ENCODE measurements around the gene FAM131A. TPM values are rescaled to one million over a fixed set of nuclear protein-coding genes. Genes with fewer than 3 reads are reported as not detected.

Gene FAM131A
- total RNA-seq, 6 experiments from 2014 or later = 2.4 to 6.5 (median 3.1) TPM

- H3K4me1 ChIP-seq = peaks cover 0 to 7% (median 2%) of the 10 kb centered on the region in 4 donors
- no peak overlapping the region for H3K27ac ChIP-seq
- no peaks in the 10 kb centered on the region for H3K27me3 ChIP-seq
- intact Hi-C loops (cut with DNase I) = no loop called here
- DNase-seq = no peak
- ATAC-seq = no peak
- H3K36me3 ChIP-seq = no peaks in the 10 kb centered on the region
- TF ChIP-seq, protein P1, sequence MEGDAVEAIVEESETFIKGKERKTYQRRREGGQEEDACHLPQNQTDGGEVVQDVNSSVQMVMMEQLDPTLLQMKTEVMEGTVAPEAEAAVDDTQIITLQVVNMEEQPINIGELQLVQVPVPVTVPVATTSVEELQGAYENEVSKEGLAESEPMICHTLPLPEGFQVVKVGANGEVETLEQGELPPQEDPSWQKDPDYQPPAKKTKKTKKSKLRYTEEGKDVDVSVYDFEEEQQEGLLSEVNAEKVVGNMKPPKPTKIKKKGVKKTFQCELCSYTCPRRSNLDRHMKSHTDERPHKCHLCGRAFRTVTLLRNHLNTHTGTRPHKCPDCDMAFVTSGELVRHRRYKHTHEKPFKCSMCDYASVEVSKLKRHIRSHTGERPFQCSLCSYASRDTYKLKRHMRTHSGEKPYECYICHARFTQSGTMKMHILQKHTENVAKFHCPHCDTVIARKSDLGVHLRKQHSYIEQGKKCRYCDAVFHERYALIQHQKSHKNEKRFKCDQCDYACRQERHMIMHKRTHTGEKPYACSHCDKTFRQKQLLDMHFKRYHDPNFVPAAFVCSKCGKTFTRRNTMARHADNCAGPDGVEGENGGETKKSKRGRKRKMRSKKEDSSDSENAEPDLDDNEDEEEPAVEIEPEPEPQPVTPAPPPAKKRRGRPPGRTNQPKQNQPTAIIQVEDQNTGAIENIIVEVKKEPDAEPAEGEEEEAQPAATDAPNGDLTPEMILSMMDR (IDR thresholded peaks at IDR 0.05) = no peak
- TF ChIP-seq POLR2A (IDR thresholded peaks at IDR 0.05) = no peak
- H3K9me3 ChIP-seq = no peaks in the 10 kb centered on the region
- no peak overlapping the region for H3K4me3 ChIP-seq
- WGBS (ENCODE audit: insufficient coverage, low coverage, low lambda C conversion rate, missing lambda C conversion rate) = 82% methylated on average over 6 of the region's 20 CpGs
Measured at GRCh38 chr3:184346480-184347190, 9.2 kb downstream of the FAM131A start.

DNA sequence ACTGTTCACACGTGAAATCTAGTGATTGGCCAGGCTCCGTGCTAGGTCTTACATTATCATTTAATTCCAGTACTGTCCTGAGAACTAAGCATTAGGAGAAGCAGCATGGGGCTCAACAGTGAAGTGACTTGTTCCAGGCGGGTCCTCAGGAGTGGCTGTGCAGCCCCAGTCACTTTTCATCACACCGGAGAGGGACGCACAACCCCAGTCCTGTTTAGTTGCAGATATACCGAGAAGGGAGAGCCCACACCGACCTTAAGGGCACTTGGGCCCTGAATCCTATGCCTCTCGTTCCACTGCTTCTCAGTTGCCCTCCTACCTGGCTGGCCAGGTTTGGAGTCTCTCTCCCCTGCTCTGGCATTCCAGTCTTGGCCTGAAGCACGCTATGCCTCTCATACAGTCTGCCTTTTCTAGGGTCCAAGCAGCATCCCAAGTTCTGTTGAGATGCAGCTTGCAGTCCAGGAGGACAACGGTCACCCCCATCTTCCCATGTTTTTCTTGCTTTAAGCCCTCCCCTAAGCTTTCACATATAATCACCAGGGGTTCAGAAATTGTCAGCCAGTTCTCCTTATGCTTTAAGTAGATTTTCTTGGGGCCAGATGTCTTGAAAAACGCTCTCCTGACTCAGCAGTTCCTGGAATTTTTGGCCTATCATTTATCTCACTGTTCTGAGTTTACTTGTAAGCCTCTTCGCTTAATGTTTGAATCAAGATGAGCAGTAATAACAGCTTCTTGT lies 10.1 kb downstream of the FAM131A start:
- H3K4me3 ChIP-seq = no peak overlapping the region
- ATAC-seq (no peak), DNase-seq (no peak)
- TF ChIP-seq POLR2A (IDR thresholded peaks at IDR 0.05) = no peak
- WGBS (ENCODE audit: insufficient coverage, low coverage, low lambda C conversion rate, missing lambda C conversion rate) = 61% methylated on average over 8 of the region's 12 CpGs
- no peaks in the 10 kb centered on the region for H3K9me3 ChIP-seq
- no peak overlapping the region for H3K27ac ChIP-seq
- intact Hi-C loops (cut with DNase I) = no loop called here
- no peaks in the 10 kb centered on the region for H3K36me3 ChIP-seq
- H3K4me1 ChIP-seq = peaks cover 0 to 16% (median 7%) of the 10 kb centered on the region in 4 donors
- H3K27me3 ChIP-seq = no peaks in the 10 kb centered on the region

GRCh38 chr3:184348057-184348382 lies 10.6 kb downstream of the FAM131A start:
- TF ChIP-seq, protein P1 (IDR thresholded peaks at IDR 0.05) = no peak
- no peak for TF ChIP-seq POLR2A (IDR thresholded peaks at IDR 0.05)
- H3K36me3 ChIP-seq = no peaks in the 10 kb centered on the region
- no peak overlapping the region for H3K4me3 ChIP-seq
- intact Hi-C loops (cut with DNase I) = no loop called here
- DNase-seq = no peak
- 93% methylated on average over 2 of the region's 4 CpGs for WGBS (ENCODE audit: insufficient coverage, low coverage, low lambda C conversion rate, missing lambda C conversion rate)
- no peak overlapping the region for H3K27ac ChIP-seq
- no peak for ATAC-seq
- no peaks in the 10 kb centered on the region for H3K9me3 ChIP-seq
- H3K4me1 ChIP-seq = peaks cover 0 to 17% (median 7%) of the 10 kb centered on the region in 4 donors
- no peaks in the 10 kb centered on the region for H3K27me3 ChIP-seq

DNA sequence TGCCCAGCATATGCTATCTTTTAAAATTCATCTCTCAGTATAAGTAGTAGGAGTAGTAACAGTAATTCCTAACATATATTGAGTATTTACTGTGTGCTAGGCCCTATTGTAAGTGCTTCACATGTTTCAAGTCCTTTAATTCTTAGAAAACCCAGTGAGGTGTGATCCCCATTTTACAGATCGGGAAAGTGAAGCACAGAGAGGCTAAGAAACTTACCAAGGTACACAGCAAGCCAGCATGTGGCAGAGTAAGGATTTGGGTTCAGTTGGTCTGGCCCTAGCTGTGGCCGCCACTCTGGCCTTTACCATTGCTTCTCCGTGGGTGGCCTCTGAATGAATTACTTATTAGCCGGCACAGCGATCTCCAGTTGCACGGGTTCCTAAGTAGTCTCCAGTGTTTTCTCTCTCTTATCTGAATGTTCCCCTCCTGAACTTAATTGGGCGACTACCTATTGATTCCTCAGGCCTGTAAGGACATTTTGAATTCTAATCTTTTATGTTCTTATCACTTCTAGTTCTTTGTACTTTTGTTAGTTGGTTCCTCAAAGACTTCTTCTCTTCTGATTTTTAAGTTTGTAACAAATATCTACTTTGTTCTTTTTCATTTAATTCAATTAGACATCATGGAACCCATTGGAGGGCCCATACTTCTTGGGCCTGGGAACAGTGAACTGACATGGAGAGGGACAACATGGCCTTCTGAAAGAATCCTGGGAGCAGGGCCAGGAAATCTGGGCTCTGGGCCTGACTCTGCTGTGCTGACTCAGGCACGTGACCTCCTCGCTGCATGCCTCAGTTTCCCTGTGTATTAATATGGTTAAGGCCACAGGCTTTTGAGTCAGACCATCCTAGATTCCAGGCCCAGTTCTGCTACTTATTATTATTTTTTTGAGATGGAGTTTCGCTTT lies 12.4 kb downstream of the FAM131A start:
- intact Hi-C loops (cut with DNase I) = no loop called here
- 80% methylated on average over 8 of the region's 10 CpGs for WGBS (ENCODE audit: insufficient coverage, low coverage, low lambda C conversion rate, missing lambda C conversion rate)

More for the DNA sequence above, 12.4 kb downstream of the FAM131A start:
- H3K27ac ChIP-seq = no peak overlapping the region
- H3K4me1 ChIP-seq = peaks cover 0 to 17% (median 7%) of the 10 kb centered on the region in 4 donors
- H3K9me3 ChIP-seq = no peaks in the 10 kb centered on the region
- ATAC-seq (no peak), DNase-seq (no peak)
- no peaks in the 10 kb centered on the region for H3K36me3 ChIP-seq
- no peaks in the 10 kb centered on the region for H3K27me3 ChIP-seq
- no peak overlapping the region for H3K4me3 ChIP-seq
- TF ChIP-seq, protein P1 (IDR thresholded peaks at IDR 0.05) = no peak
- no peak for TF ChIP-seq POLR2A (IDR thresholded peaks at IDR 0.05)

Data from right lobe of liver (tissue), 6 donors.